ENCODE measurements around the gene CCL25. TPM values are rescaled to one million over a fixed set of nuclear protein-coding genes. Genes with fewer than 3 reads are reported as not detected.
"Not testable (repeated sequence)": the region's sequence is repeated elsewhere in the genome, so short reads cannot be mapped to it uniquely, and the experiment has no call there.

Gene CCL25
- total and polyA plus RNA-seq, 4 donors: 0.50 to 0.73 TPM; not detected in 2

DNA sequence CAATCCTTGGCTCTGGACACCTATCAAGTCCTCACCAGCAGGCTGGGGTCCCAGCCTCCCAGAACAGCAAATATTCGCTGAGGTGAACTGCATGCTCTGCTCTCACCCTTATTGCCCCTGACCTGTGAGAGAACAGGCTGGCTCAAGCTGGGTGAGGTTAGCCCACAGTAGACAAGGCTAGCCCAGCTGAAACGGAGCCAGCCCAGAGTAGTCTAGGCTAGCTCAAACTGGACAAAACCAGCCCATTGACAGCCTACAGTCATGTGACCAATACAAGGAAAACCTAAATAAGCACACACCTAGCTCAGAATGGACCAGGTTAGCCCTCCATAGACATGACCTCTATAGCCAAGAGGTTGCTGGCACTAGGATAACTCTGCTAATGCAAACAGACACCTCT is 38.4 kb downstream of the CCL25 start:
- no peak overlapping the region for H3K27ac ChIP-seq (ENCODE audit: low read depth, low read length)
- peaks cover 7% of the 10 kb centered on the region for H3K9me3 ChIP-seq (ENCODE audit: control insufficient read depth, insufficient read depth, low read length)
- H3K4me3 ChIP-seq (ENCODE audit: low read depth, low read length): no peak overlapping the region
- no peaks in the 10 kb centered on the region for H3K27me3 ChIP-seq (ENCODE audit: control insufficient read depth, insufficient read depth, low read length)
- H3K36me3 ChIP-seq (ENCODE audit: control insufficient read depth, insufficient read depth, low read length): peaks cover 63% of the 10 kb centered on the region
- no peaks in the 10 kb centered on the region for H3K4me1 ChIP-seq (ENCODE audit: control insufficient read depth, insufficient read depth, low read length)
- WGBS (ENCODE audit: insufficient coverage): 100% methylated on average over 2 of the region's 2 CpGs
- DNase-seq (ENCODE audit: low read depth in 4 of 6, low spot score in 6 of 6): no peak

DNA sequence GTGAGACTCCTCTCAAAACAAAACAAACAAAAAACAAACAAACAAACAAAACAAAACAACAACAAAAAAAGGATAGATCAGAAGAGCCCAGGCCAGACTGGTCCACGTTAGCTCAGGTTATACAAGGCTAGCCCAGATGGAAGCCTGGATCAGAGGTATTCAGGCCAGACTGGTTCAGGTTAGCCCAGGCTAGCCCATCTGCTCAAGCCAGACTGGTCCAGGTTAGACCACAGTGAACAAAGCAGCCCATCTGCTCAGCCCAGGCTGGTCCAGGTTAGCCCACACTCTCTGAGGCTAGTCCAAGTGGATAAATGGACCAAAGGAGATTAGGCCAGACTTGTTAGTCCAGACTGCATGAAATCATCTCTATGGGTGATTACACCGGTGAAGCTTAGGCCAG is 41.2 kb downstream of the CCL25 start:
- 97% methylated on average over 2 of the region's 2 CpGs for WGBS (ENCODE audit: insufficient coverage)
- peaks cover 58% of the 10 kb centered on the region for H3K36me3 ChIP-seq (ENCODE audit: control insufficient read depth, insufficient read depth, low read length)

DNA sequence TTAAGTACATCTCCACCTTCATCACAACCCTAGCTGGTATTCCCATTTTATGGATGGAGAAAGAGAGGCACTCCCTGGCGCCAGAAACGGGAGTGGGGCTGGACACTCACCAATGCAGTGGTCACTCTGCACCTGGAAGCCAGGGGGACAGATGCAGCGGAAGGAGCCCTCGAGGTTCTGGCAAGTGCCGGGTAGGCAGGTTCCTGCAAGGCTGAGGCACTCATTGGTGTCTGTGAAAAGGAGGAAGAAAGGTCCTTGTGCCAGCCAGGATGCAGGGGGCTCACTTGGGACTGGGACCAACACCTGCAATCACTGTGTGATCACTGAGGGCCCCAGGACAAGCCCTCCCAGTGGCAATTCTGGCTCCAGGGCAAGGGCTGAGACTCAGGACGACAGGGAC is 41.8 kb downstream of the CCL25 start:
- no peak for DNase-seq (ENCODE audit: low read depth in 4 of 6, low spot score in 6 of 6)
- Histone ChIP-seq H3K27ac (ENCODE audit: low read depth, low read length) (no peak overlapping the region), H3K27me3 (ENCODE audit: control insufficient read depth, insufficient read depth, low read length) (no peaks in the 10 kb centered on the region), H3K9me3 (ENCODE audit: control insufficient read depth, insufficient read depth, low read length) (peaks cover 8% of the 10 kb centered on the region), H3K36me3 (ENCODE audit: control insufficient read depth, insufficient read depth, low read length) (peaks cover 57% of the 10 kb centered on the region), H3K4me1 (ENCODE audit: control insufficient read depth, insufficient read depth, low read length) (no peaks in the 10 kb centered on the region), H3K4me3 (ENCODE audit: low read depth, low read length) (no peak overlapping the region)
- 85% methylated on average over 6 of the region's 6 CpGs for WGBS (ENCODE audit: insufficient coverage)

More for the DNA sequence above, 41.2 kb downstream of the CCL25 start:
- Histone ChIP-seq H3K27ac (ENCODE audit: low read depth, low read length) (no peak overlapping the region), H3K4me1 (ENCODE audit: control insufficient read depth, insufficient read depth, low read length) (no peaks in the 10 kb centered on the region), H3K27me3 (ENCODE audit: control insufficient read depth, insufficient read depth, low read length) (no peaks in the 10 kb centered on the region), H3K9me3 (ENCODE audit: control insufficient read depth, insufficient read depth, low read length) (peaks cover 8% of the 10 kb centered on the region), H3K4me3 (ENCODE audit: low read depth, low read length) (no peak overlapping the region)
- no peak for DNase-seq (ENCODE audit: low read depth in 4 of 6, low spot score in 6 of 6)

DNA sequence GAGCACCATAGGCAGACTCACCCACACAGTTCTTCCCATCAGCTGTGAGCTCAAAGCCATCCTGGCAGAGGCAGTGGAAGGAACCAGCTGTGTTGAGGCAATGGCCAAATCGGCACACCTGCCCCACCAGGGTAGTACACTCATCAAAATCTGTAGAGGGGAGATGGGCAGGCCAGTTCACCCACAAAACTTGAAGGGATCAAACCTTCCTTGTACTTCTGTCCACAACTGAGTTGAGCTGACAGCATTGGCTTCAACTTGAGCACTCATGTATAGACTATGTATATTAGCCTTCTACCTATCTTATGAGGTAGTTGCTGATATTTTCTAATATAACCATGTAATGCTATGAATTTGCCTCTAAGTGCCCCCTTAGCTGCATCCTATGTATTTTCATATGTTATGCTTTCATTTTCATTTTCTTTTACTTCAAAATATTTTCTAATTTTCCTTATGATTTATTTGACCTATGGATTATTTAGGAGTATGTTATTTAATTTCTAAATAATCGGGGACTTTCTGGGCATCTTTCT is 42.9 kb downstream of the CCL25 start:
- Histone ChIP-seq H3K4me3 (ENCODE audit: low read depth, low read length) (no peak overlapping the region), H3K27me3 (ENCODE audit: control insufficient read depth, insufficient read depth, low read length) (no peaks in the 10 kb centered on the region), H3K9me3 (ENCODE audit: control insufficient read depth, insufficient read depth, low read length) (peaks cover 8% of the 10 kb centered on the region), H3K4me1 (ENCODE audit: control insufficient read depth, insufficient read depth, low read length) (no peaks in the 10 kb centered on the region), H3K27ac (ENCODE audit: low read depth, low read length) (no peak overlapping the region), H3K36me3 (ENCODE audit: control insufficient read depth, insufficient read depth, low read length) (peaks cover 50% of the 10 kb centered on the region)
- no CpG with 5 or more reads among the region's 2 CpGs for WGBS (ENCODE audit: insufficient coverage)
- no peak for DNase-seq (ENCODE audit: low read depth in 4 of 6, low spot score in 6 of 6)

DNA sequence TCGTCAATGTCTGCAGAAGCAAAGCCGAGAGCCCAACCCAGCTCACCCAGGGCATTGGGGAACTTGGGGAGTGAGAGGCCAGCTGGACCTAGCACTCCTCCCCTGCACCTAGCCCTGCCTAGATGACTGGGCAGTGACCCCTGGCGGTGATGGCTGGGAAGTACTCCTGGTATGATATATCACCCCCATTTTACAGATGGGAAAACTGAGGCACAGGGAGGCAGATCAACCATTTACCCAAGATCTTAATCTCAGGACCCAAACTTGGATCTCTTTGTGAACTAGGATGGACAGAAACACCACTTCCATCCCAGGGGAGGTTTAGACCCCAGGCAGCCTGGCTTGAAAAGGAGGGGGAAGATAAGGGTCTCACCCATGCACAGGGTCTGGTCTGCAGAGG is 43.5 kb downstream of the CCL25 start:
- Histone ChIP-seq H3K4me1 (ENCODE audit: control insufficient read depth, insufficient read depth, low read length) (no peaks in the 10 kb centered on the region), H3K4me3 (ENCODE audit: low read depth, low read length) (no peak overlapping the region), H3K27me3 (ENCODE audit: control insufficient read depth, insufficient read depth, low read length) (no peaks in the 10 kb centered on the region), H3K9me3 (ENCODE audit: control insufficient read depth, insufficient read depth, low read length) (peaks cover 8% of the 10 kb centered on the region), H3K36me3 (ENCODE audit: control insufficient read depth, insufficient read depth, low read length) (peaks cover 50% of the 10 kb centered on the region), H3K27ac (ENCODE audit: low read depth, low read length) (no peak overlapping the region)
- no peak for DNase-seq (ENCODE audit: low read depth in 4 of 6, low spot score in 6 of 6)
- 93% methylated on average over 2 of the region's 3 CpGs for WGBS (ENCODE audit: insufficient coverage)

DNA sequence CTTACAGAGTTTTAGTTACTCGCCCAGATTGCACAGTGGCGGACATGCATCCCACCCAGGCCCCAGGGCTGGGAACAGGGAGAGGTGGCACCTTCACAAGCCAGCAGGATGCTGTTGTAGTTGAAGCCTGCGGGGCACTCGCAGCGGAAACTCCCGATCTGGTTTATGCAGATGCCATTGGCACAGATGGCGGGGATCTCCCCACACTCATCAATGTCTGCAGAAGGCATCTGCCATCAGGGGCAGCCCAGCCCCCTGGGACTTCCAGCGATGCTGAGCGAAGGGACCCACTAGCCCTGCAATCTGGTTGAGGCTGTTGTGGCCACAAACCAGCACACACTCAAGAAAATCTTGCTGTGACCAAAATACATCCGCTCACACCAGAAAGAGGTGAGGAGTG is 44.6 kb downstream of the CCL25 start:
- WGBS (ENCODE audit: insufficient coverage): 88% methylated on average over 8 of the region's 10 CpGs
- peaks cover 48% of the 10 kb centered on the region for H3K36me3 ChIP-seq (ENCODE audit: control insufficient read depth, insufficient read depth, low read length)

DNA sequence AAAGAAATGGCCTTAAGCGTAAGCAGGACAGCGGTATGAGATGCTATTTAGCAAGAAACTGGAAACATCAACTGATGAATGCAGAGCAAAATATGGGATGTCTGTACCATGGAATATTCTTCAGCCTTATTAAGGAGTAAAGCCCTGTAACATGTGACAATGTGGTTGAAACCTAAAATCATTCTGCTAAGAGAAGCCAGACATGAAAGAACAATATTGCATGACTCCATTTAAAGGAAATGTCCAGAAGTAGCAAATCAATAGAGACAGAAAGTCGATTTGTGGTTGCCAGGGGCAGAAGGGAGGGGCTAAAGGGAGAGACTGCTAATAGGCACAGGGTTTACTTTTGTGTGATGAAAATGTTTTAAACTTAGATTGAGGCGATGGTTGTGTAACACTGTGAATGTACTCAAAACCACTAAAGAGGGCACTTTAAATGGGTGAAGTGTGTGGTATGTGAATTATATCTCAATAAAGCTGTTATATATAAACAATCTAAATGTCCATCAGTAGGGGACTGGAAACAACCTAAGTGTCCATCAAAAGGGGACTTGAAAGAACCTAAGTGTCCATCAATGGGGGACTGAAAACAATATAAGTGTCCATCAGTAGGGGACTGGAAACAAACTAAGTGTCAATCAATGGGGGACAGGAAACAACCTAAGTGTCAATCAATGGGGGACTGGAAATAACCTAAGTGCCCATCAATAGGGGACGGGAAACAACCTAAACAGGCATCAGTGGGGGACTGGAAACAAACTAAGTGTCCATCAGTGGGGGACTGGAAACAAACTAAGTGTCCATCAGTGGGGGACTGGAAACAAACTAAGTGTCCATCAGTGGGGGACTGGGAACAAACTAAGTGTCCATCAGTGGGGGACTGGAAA is 45.4 kb downstream of the CCL25 start:
- H3K36me3 ChIP-seq (ENCODE audit: control insufficient read depth, insufficient read depth, low read length): peaks cover 48% of the 10 kb centered on the region
- 95% methylated on average over 4 of the region's 5 CpGs for WGBS (ENCODE audit: insufficient coverage)
- no peak overlapping the region for H3K27ac ChIP-seq (ENCODE audit: low read depth, low read length)
- DNase-seq (ENCODE audit: low read depth in 4 of 6, low spot score in 6 of 6): no peak
- H3K4me3 ChIP-seq (ENCODE audit: low read depth, low read length): no peak overlapping the region
- H3K9me3 ChIP-seq (ENCODE audit: control insufficient read depth, insufficient read depth, low read length): peaks cover 8% of the 10 kb centered on the region
- no peaks in the 10 kb centered on the region for H3K4me1 ChIP-seq (ENCODE audit: control insufficient read depth, insufficient read depth, low read length)
- no peaks in the 10 kb centered on the region for H3K27me3 ChIP-seq (ENCODE audit: control insufficient read depth, insufficient read depth, low read length)

More for the DNA sequence above, 44.6 kb downstream of the CCL25 start:
- no peak for DNase-seq (ENCODE audit: low read depth in 4 of 6, low spot score in 6 of 6)
- no peak overlapping the region for H3K27ac ChIP-seq (ENCODE audit: low read depth, low read length)
- no peaks in the 10 kb centered on the region for H3K4me1 ChIP-seq (ENCODE audit: control insufficient read depth, insufficient read depth, low read length)
- H3K9me3 ChIP-seq (ENCODE audit: control insufficient read depth, insufficient read depth, low read length): peaks cover 8% of the 10 kb centered on the region
- no peaks in the 10 kb centered on the region for H3K27me3 ChIP-seq (ENCODE audit: control insufficient read depth, insufficient read depth, low read length)
- H3K4me3 ChIP-seq (ENCODE audit: low read depth, low read length): no peak overlapping the region

DNA sequence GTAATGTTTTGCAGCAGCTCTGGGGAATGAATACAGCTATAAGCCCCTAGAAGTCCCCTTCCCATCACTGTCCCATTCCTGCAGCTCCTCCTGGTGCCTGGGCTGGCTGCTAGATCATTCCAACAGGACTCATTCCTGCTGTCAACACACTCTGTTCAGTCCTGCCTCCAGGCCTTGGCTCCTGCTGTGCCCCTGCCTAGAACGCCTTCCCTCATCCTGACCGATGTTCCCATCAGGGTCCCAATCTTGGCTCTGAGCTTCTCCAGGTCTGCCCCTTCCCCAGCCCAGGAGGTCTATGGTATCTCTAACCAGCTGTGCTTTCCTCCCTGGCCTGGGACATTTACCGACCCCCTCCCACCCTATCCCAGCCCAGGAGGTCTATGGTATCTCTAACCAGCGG is 48.8 kb downstream of the CCL25 start:
- no peaks in the 10 kb centered on the region for H3K9me3 ChIP-seq (ENCODE audit: control insufficient read depth, insufficient read depth, low read length)
- no peak for DNase-seq (ENCODE audit: low read depth in 4 of 6, low spot score in 6 of 6)
- H3K36me3 ChIP-seq (ENCODE audit: control insufficient read depth, insufficient read depth, low read length): peaks cover 47% of the 10 kb centered on the region
- WGBS (ENCODE audit: insufficient coverage): 91% methylated on average over 4 of the region's 4 CpGs
- H3K4me1 ChIP-seq (ENCODE audit: control insufficient read depth, insufficient read depth, low read length): no peaks in the 10 kb centered on the region
- H3K27ac ChIP-seq (ENCODE audit: low read depth, low read length): no peak overlapping the region
- no peaks in the 10 kb centered on the region for H3K27me3 ChIP-seq (ENCODE audit: control insufficient read depth, insufficient read depth, low read length)
- no peak overlapping the region for H3K4me3 ChIP-seq (ENCODE audit: low read depth, low read length)

DNA sequence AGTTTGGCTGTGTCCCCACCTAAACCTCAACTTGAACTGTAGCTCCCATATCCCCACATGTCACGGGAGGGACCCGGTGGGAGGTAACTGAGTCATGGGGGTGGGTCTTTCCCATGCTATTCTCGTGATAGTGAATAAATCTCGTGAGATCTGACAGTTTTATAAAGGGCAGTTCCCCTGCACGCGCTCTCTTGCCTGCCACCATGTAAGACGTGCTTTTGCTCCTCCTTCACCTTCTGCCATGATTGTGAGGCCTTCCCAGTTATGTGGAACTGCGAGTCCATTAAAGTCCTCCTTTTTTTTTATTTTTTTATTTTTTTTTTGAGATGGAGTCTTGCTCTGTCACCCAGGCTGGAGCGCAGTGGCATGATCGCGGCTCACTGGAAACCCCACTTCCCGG is 49.4 kb downstream of the CCL25 start:
- WGBS (ENCODE audit: insufficient coverage): 70% methylated on average over 7 of the region's 12 CpGs
- not testable (repeated sequence) for H3K4me3 ChIP-seq (ENCODE audit: low read depth, low read length); H3K4me1 ChIP-seq (ENCODE audit: control insufficient read depth, insufficient read depth, low read length); H3K9me3 ChIP-seq (ENCODE audit: control insufficient read depth, insufficient read depth, low read length); H3K27me3 ChIP-seq (ENCODE audit: control insufficient read depth, insufficient read depth, low read length); DNase-seq (ENCODE audit: low read depth in 4 of 6, low spot score in 6 of 6); H3K27ac ChIP-seq (ENCODE audit: low read depth, low read length)
- peaks cover 47% of the 10 kb centered on the region for H3K36me3 ChIP-seq (ENCODE audit: control insufficient read depth, insufficient read depth, low read length)

DNA sequence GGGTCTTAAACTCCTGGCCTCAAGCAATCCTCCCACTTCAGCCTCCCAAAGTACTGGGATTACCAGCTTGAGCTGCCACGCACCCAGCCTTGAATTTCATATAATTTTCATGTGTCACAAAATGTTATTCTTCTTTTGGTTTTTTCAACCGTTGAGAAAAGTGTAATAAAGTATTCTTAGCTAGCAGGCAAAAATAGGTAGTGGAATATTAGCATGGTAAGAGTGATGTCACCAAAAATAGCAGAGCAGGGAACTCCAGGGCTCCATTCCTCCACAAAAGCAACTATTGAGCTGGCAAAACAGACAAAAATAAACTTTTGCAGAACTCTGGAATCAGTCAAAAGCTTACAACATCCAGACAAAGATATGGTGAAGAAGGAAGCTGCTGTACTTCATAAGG is 52.9 kb downstream of the CCL25 start:
- no peak for DNase-seq (ENCODE audit: low read depth in 4 of 6, low spot score in 6 of 6)
- Histone ChIP-seq H3K36me3 (ENCODE audit: control insufficient read depth, insufficient read depth, low read length) (peaks cover 63% of the 10 kb centered on the region), H3K27me3 (ENCODE audit: control insufficient read depth, insufficient read depth, low read length) (no peaks in the 10 kb centered on the region), H3K27ac (ENCODE audit: low read depth, low read length) (no peak overlapping the region), H3K4me3 (ENCODE audit: low read depth, low read length) (no peak overlapping the region), H3K4me1 (ENCODE audit: control insufficient read depth, insufficient read depth, low read length) (no peaks in the 10 kb centered on the region), H3K9me3 (ENCODE audit: control insufficient read depth, insufficient read depth, low read length) (no peaks in the 10 kb centered on the region)
- 80% methylated on average over 1 of the region's 2 CpGs for WGBS (ENCODE audit: insufficient coverage)
